Activated CD4-positive, alpha-beta T cell treated with anti-CD3 and anti-CD28 coated beads, Interleukin-2, Interleukin-6, amounts not matched to agents 100 ng/mL and 50 ng/mL, durations not matched to agents 16 hours and 8 hours (primary cell): Measurements from ENCODE around the gene MTFMT.
A peak's percentile ranks its signal among the peaks of the same experiment; 100 is the strongest.
"Not testable (repeated sequence)": the region's sequence is repeated elsewhere in the genome, so short reads cannot be mapped to it uniquely, and the experiment has no call there.

Experiments
- DNase-seq: peaks from one replicate; pipeline ENCODE4 v3.0.0-alpha.2; 2020

MTFMT gene

GRCh38 chr15:65034719-65035118 is 5.3 kb upstream of the MTFMT start:
- no peak for DNase-seq

GRCh38 chr15:65033659-65034269 is 4.3 kb upstream of the MTFMT start:
- DNase-seq, result peak; percentile 56

- DNase-seq, result peak; percentile 58
Observed at GRCh38 chr15:65032801-65033537, 3.5 kb upstream of the MTFMT start.

GRCh38 chr15:65029736-65030208 is 333 bp upstream of the MTFMT start:
- no peak for DNase-seq

- DNase-seq, result peak; percentile 27
Observed at GRCh38 chr15:65028338-65028737, 1.1 kb downstream of the MTFMT start.

GRCh38 chr15:65027593-65027992 is 1.8 kb downstream of the MTFMT start:
- DNase-seq, result no peak

- no peak for DNase-seq
Observed at GRCh38 chr15:65026756-65027155, 2.7 kb downstream of the MTFMT start.

GRCh38 chr15:65021488-65021887 is 8.0 kb downstream of the MTFMT start:
- DNase-seq, result no peak

- no peak for DNase-seq
Observed at GRCh38 chr15:65020419-65020818, 9.0 kb downstream of the MTFMT start.

GRCh38 chr15:65011198-65011597 is 18.2 kb downstream of the MTFMT start:
- not testable (repeated sequence) for DNase-seq

- no peak for DNase-seq
Observed at GRCh38 chr15:65008983-65009382, 20.5 kb downstream of the MTFMT start.

- no peak for DNase-seq
Observed at GRCh38 chr15:65006876-65007275, 22.6 kb downstream of the MTFMT start.

GRCh38 chr15:65004993-65005392 is 24.4 kb downstream of the MTFMT start:
- no peak for DNase-seq

GRCh38 chr15:64997745-64998375 is 31.6 kb downstream of the MTFMT start:
- no peak for DNase-seq

GRCh38 chr15:64997066-64997465 is 32.4 kb downstream of the MTFMT start:
- no peak for DNase-seq

GRCh38 chr15:64993290-64993689 is 36.1 kb downstream of the MTFMT start:
- DNase-seq, result no peak

- no peak for DNase-seq
Observed at GRCh38 chr15:64991536-64992135, 37.8 kb downstream of the MTFMT start.

- DNase-seq, result no peak
Observed at GRCh38 chr15:64990168-64990470, 39.3 kb downstream of the MTFMT start.

- peak; percentile 96 for DNase-seq
Observed at GRCh38 chr15:64989416-64990167, 39.8 kb downstream of the MTFMT start, which contains the start of gene SPG21. Gene SPG21 (minus strand): TSS chr15:64989914. CDS start chr15:64983569, 6,345 bp downstream.

GRCh38 chr15:64987136-64987535 is 42.3 kb downstream of the MTFMT start:
- DNase-seq, result no peak

GRCh38 chr15:64985366-64986033 is 43.9 kb downstream of the MTFMT start:
- DNase-seq, result no peak

GRCh38 chr15:64982472-64982871 is 47.0 kb downstream of the MTFMT start:
- DNase-seq, result no peak
